HG02884 (cell line): ENCODE measurements around the gene VAV3.
A peak's percentile ranks its signal among the peaks of the same experiment; 100 is the strongest.
"Not testable (repeated sequence)": the region's sequence is repeated elsewhere in the genome, so short reads cannot be mapped to it uniquely, and the experiment has no call there.

ENCODE experiments used
- ATAC-seq: cut with Tn5 transposase; IDR thresholded peaks from one replicate; pipeline ENCODE4 v1.9.1; 2021; ENCODE audit warnings: mild to moderate bottlenecking, moderate library complexity; ENCODE audit not compliant: unreplicated experiment

The VAV3 gene

GRCh38 chr1:107844541-107845194 lies 120.3 kb downstream of the VAV3 start:
- ATAC-seq = not testable (repeated sequence)

- no peak for ATAC-seq
Measured at GRCh38 chr1:107843989-107844388, 121.0 kb downstream of the VAV3 start.

- no peak for ATAC-seq
Measured at GRCh38 chr1:107842241-107842640, 122.7 kb downstream of the VAV3 start.

- ATAC-seq = no peak
Measured at GRCh38 chr1:107840725-107841124, 124.3 kb downstream of the VAV3 start.

GRCh38 chr1:107838056-107838455 lies 126.9 kb downstream of the VAV3 start:
- ATAC-seq = no peak

GRCh38 chr1:107835151-107835670 lies 129.8 kb downstream of the VAV3 start:
- ATAC-seq = no peak

- ATAC-seq = no peak
Measured at GRCh38 chr1:107833061-107833460, 131.9 kb downstream of the VAV3 start.

GRCh38 chr1:107831921-107832320 lies 133.1 kb downstream of the VAV3 start:
- ATAC-seq = no peak

GRCh38 chr1:107830526-107830925 lies 134.5 kb downstream of the VAV3 start:
- no peak for ATAC-seq

- no peak for ATAC-seq
Measured at GRCh38 chr1:107830075-107830474, 134.9 kb downstream of the VAV3 start.

GRCh38 chr1:107829036-107829770 lies 135.8 kb downstream of the VAV3 start:
- peak; percentile 59 for ATAC-seq

- no peak for ATAC-seq
Measured at GRCh38 chr1:107824946-107825345, 140.0 kb downstream of the VAV3 start.

GRCh38 chr1:107821340-107821739 lies 143.6 kb downstream of the VAV3 start:
- no peak for ATAC-seq

- ATAC-seq = no peak
Measured at GRCh38 chr1:107820801-107821200, 144.2 kb downstream of the VAV3 start.

GRCh38 chr1:107817935-107818334 lies 147.0 kb downstream of the VAV3 start:
- no peak for ATAC-seq

- no peak for ATAC-seq
Measured at GRCh38 chr1:107817206-107817605, 147.8 kb downstream of the VAV3 start.

- ATAC-seq = no peak
Measured at GRCh38 chr1:107810291-107810951, 154.6 kb downstream of the VAV3 start.

GRCh38 chr1:107807855-107808254 lies 157.1 kb downstream of the VAV3 start:
- ATAC-seq = no peak

- ATAC-seq = no peak
Measured at GRCh38 chr1:107807405-107807804, 157.6 kb downstream of the VAV3 start.

GRCh38 chr1:107806902-107807301 lies 158.1 kb downstream of the VAV3 start:
- no peak for ATAC-seq

GRCh38 chr1:107804741-107805140 lies 160.2 kb downstream of the VAV3 start:
- ATAC-seq = no peak

- no peak for ATAC-seq
Measured at GRCh38 chr1:107804134-107804533, 160.8 kb downstream of the VAV3 start.
